A673 (cell line): ENCODE measurements around the gene CYP2A13.

ENCODE experiments used
- CTCF ChIP-seq: fragments of 300-800, 200-600 bp; sonication (generic); conservative IDR thresholded peaks from 2 replicates; pipeline ENCODE4 v1.5.1; 2017; ENCODE audit warnings: low read depth, mild to moderate bottlenecking, antibody characterized with exemption, low read length, moderate library complexity, mixed read lengths
- EZH2 ChIP-seq: fragments of 200-600 bp; sonication (generic); IDR thresholded peaks from 2 replicates; pipeline ENCODE4 v1.6.1; 2017; ENCODE audit warnings: borderline replicate concordance, low read depth, mild to moderate bottlenecking, mixed read lengths, antibody characterized with exemption, low read length; ENCODE audit not compliant: poor library complexity, severe bottlenecking

GRCh38 chr19:41098762-41099161 is 10.5 kb downstream of the CYP2A13 start:
- no peak for TF ChIP-seq CTCF
- no peak for TF ChIP-seq EZH2
